RPMI7951 (cell line): ENCODE data around the gene PIP5K1B. TPM values are rescaled to one million over a fixed set of nuclear protein-coding genes. Genes with fewer than 3 reads are reported as not detected.

Source experiments
- DNase-seq: peaks from one replicate; pipeline ENCODE4 v3.0.0-alpha.2; 2012; ENCODE audit warnings: low read depth
- total RNA-seq: library from RNA; depleted of rRNA; stranded (reverse); fragments of >200 nt; shearing (Covaris generic); gene quantifications from 2 replicates; pipeline ENCODE4 v1.2.3, GENCODE V29; 2014

PIP5K1B gene
- total RNA-seq, 1 experiment from 2014 or later = not detected

- no peak for DNase-seq
These were observed 33.3 kb downstream of the PIP5K1B start for GRCh38 chr9:68738358-68738757.

GRCh38 chr9:68739621-68740174, 34.7 kb downstream of the PIP5K1B start:
- no peak for DNase-seq

DNA sequence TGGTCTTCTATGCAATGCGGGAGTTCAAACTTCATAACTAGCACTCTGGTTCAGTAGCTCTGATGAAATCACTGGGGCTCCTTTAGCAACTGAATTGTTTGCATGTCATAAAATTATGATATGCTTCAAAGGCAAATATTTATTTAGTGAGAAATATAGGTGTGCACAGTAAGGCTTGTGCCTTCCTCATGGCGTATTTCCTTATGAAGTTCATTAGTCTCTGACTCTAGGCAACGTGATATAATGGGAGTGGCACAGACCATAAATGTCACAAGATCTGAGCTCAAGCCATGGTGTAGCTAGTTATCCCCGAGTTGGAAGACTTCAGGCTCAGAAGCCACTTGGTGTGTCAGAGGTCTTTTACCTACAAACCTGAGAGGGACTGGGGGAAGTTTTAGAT, 35.5 kb downstream of the PIP5K1B start:
- no peak for DNase-seq

DNA sequence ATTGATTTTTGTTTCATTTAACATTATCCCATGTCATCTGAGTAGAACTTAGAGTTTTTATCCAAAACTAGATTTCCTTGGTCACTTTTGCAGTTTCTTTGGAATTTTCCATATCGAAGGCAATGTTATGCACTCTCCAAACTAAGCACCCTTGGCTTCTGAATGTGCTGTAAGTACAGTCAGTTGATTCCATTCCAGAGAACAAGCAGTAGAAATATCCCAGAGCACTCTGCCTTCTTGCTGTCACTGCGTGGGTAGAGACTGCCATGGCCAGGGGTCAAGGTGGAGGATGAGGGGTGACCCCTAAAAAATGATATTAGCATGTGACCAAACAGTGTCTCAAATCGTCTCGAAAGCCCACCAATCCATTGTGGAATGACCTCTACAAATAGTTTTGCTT, 36.2 kb downstream of the PIP5K1B start:
- DNase-seq = no peak

- no peak for DNase-seq
These were observed 36.8 kb downstream of the PIP5K1B start for GRCh38 chr9:68741704-68742332.

- no peak for DNase-seq
These were observed 37.3 kb downstream of the PIP5K1B start for GRCh38 chr9:68742333-68742730.

DNA sequence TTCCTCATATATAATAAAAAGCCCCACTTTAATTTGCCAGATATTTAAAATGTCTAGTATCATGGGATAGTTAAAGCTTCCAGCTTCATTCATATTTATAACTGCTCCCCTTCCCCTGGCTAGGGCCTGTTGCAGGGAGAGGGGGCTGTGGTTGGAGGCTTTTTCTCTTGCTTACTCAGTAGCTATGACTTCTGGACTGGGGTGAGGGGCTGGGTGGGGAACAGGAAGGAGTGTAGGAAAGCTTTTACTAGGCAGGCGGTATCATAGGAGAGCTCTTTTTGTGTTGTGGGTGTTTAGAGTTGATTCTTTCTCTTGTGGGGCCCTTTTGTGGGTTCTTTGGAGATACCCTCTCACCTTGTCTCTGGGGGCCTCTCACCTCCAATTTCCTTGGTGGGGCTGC, 39.4 kb downstream of the PIP5K1B start:
- no peak for DNase-seq

- DNase-seq = no peak
These were observed 41.5 kb downstream of the PIP5K1B start for GRCh38 chr9:68746525-68746924.

DNA sequence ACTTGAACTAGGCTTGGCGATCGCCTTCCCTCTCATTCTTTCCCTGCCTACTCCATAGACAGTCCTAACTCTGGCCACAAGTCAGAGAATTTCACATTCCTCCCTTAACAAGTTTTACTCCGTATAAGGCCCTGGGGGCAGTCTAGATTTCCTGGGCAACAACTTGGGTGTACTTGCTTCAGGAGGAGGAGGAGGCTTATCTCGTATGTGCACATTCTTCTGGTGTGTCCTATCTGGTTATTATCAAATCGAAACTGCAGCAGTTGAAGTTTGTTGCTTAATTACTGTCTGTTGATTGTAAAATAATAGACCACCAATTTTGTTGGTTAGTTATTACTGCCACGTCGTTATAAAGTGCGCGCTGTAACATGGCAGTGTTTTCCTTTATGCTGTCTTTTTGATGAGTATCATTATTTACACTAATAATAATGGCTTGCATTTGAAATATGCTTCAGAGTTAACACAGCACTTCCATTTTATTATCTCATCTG, 42.0 kb downstream of the PIP5K1B start:
- DNase-seq = peak; percentile 21

DNA sequence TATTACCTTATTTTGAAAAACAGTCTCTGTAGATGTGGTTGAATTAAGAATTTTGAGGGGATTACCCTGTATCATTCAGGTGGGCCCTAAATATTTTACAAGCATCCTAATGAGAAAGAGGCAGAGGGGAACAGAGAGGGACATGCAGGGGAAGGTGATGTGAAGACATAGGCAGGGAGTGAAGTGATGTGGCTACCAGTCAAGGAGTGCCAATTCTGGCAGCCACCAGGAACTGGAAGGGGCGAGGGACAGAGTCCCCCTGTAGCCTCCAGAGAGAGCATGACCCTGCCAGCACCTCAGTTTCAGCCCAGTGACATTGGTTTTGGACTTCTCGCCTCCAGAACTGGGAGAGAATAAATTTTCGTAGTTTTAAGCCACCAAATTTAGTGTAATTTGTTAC, 44.1 kb downstream of the PIP5K1B start:
- DNase-seq = no peak

DNA sequence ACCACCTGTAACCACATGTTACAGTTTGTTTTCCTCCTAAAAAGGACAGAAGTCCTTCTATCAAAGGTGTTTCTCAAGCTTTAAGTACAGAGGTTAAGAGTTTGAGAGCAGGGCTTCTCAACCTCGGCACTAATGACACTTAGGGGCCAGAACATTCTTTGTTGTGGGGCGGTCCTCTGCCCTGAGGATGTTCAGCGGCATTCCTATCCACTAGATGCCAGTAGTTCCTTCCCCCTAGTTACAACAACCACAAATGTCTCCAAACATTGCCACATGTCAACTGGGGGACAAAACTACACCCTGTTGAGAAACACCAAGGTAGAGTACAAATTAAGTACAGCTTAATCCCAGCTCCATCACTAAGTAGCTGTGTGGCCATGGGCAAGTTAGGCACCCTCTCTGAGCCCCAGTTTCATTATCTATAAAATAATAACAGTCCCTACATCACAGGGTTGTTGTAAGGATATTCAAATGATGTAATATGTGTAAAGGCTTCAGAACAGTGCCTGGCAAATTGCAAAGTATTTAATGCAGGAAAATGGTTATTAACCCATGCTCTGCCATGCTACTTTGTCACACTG, 44.6 kb downstream of the PIP5K1B start:
- DNase-seq = no peak

DNA sequence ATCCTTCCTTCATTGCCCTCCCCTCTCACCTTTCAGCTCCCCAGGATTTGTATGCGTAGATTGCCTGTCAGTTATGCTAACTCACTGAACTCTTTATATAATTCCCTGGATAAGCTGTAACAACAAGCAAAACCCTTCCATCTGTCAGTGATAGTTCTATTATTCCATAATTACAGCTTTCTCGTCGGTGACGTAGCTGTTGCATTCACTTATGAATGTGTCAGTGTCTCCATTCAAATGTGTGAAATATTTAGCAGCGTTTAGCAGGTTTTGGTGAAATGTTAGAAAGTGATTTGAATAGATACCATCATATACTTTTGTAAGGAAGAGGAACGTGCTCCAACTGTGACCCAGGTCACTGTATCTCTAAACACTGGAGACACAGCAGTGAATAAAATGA, 45.2 kb downstream of the PIP5K1B start:
- no peak for DNase-seq

DNA sequence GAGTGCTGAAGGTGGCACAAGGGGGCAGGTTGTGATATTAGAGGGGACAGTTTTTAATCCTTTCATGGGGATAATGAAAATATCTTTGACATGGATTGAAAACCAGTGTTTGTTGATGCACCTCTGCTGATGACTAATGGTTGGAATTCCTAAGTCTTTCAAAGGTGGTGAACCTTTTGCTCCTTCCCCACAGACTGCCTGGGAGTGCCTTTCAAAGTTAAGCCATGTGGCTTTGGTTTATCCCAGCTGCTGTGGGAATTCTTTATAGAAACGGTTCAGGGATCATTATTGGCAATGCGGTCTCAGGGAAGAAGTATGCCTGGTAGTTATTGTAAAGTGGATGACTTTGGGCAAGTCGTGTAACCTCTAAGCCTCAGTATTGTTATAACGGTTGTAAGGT, 45.7 kb downstream of the PIP5K1B start:
- no peak for DNase-seq

- no peak for DNase-seq
These were observed 46.5 kb downstream of the PIP5K1B start for GRCh38 chr9:68751556-68751955.

DNA sequence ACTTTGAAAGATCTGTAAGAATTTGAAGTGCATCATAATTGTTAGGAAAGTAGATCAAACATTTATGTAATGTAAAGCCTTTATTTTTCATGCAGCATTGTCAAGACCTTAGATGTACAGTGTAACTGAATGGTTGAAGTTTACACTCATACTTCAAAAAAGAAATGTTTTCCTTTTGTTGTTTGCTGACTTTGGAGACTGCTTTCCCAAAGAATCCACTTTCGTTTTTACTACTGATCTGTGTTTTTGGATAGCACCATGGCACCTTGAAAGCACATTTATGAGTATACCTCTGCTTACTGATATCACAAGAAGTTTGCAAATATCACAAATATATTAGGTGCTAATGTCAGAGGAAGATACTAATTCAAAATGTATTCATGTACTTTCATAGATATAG, 50.0 kb downstream of the PIP5K1B start:
- no peak for DNase-seq

GRCh38 chr9:68755752-68756151, 50.7 kb downstream of the PIP5K1B start:
- no peak for DNase-seq

DNA sequence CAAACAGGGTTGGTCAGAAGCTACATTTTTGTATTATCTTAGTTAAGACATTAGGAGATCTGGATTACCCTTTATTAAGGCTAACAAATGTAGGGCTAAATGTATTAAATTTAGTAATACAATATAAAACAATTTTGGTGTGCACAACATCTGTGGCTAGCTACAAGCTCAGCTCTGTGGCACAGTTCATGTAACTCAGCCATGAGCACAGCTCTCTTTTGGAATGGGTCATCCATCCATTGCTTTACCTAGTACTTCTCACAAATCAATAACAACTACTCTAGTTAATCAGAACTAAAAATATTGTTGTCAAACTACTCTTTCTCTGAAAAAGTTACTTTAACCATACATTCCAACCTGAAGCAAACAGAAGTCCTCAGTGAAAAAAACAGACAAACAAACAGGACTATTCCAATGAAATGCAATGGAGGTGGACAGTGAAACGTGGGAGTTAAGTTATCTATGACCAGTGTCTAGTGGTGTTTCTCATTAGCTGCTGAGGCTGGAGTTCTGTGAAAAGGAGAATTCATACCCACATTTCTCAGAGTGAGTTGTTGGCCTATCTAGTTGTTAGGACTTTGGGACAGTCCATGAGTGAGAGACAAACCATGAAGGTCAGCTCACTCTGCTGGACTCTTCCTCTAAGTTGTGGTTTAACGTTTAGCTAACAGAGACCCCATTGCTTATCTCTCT, 55.1 kb downstream of the PIP5K1B start:
- no peak for DNase-seq

DNA sequence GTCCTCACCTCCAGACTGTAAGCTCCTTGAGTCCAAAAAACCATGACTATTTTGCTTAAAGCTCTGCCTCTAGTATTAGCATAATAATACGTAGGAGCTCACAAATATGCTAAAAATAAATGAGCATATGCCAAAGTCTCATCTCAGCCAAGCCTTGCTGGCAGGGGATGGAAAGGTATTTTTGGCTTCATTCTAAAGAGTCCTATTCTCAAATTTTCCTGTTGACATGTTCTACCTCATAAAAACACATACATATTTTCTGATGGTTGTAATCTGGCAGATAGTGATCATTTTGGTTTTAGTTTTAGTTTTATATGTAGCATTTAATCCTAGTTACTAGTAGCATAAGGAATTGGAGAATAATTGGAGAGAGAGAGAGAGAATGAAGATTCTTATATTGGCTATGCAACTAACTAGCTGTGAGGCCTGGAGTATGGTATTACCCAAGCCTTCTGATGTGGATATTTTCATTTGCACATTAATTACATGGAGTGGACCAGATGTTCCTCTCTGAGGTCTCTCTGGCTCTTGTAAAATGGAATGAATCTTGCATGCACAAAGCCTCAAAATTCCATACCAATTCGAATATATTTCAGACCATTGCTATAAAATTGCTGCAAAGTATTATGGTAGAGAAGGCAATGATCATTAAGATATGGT, 55.8 kb downstream of the PIP5K1B start:
- no peak for DNase-seq

- no peak for DNase-seq
These were observed 57.5 kb downstream of the PIP5K1B start for GRCh38 chr9:68762570-68762969.

DNA sequence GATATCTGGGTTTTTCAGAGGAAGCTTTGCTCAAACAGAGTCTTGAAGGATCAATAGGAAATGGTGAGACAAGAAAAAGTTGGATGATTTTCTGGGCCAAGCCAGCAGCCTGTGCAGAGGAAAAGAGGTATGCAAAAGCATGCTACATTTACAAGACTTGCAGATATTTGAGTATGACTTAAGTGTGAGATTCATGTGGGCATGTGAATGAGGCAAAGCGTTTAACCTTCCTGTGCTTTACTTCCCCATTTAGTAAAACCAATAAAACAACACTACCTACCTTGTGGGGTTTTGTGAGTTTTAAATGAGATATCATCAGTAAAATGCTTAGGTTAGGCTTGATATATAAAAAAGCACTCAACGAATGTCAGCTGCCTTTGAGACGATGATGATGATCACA, 58.1 kb downstream of the PIP5K1B start:
- DNase-seq = no peak

GRCh38 chr9:68768619-68769018, 63.6 kb downstream of the PIP5K1B start:
- no peak for DNase-seq

DNA sequence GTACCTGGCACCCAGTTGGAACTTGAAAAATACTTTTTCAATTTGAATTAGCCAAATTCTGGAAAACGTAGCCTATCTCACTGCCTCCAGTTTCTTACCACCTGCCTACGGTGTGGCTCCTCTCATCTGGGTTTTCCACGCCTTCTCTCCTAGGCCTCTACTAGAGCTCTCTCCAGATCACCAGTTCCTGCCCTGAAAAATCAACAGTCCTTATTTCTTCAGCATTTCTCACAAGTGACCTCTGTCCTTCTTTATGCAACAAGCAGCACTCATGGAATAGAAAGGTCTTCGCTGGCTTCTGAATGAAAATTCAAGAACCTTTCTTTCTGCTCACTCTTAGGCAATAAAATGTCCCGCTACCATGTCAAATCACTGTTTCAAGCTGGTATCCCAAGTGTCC, 64.8 kb downstream of the PIP5K1B start:
- DNase-seq = no peak
